DMS53 treated with DMSO at 0.1 percent for 48 hours (cell line): ENCODE data around the gene SLC19A1.

Experiments
- DNase-seq: peaks from one replicate; lab custom pipeline; 2025; ENCODE audit not compliant: unreplicated experiment; lab: John Stamatoyannopoulos, UW

The SLC19A1 gene

DNA sequence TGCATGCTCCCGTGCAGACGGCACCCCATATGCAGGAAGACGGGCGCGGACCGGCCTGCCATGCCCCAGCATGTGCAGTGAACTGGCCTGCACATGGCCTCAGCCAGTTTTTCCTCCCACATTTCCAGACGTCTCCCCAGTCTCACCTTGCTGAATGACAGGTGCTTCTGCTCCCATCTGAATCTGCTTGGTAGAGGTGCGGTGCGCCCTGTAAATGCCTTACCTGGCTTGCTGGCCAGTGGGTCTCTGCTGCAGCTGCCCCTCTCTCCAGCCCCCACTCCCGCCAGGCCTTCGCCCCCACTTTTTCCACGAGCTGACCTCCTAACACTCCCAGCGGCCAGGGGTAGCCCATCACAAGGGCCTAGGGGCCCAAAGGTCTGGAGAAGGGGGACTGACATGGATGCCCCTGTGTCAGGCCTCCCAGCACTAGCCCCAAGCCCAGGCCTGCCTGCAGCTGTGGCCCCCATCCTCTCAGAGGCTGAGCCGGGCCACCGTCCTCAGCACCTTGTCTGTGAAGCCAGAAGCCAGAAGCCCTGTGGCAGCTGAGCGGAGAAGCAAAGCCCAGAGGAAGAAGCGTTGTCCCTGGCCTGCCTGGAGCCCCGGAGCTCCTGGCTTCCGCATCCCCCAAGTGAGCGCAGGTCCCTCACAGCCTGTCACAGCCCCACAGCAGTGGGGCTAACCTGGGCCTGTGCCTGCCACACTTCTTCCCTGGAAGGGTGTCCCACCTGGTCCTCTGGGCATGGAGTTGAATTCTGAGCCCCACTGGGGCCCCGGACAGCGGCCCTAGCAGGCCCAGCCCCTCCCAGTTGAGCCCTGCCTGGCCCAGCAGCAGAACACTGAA, 3.7 kb upstream of the SLC19A1 start:
- DNase-seq = no peak

DNA sequence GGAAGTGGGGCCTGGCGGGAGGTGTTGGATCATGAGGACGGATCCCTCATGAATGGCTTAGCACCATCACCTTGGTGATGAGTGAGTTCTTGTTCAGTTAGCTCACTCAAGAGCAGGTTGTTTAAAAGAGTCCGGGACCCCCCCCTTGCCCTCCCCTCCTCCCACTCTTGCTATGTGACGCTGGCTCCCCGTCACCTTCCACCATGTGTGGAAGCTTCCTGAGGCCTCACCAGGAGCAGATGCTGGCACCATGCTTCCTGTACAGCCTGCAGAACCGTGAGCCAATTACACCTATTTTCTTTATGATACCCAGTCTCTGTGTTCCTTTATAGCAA, 3.0 kb upstream of the SLC19A1 start:
- no peak for DNase-seq

DNA sequence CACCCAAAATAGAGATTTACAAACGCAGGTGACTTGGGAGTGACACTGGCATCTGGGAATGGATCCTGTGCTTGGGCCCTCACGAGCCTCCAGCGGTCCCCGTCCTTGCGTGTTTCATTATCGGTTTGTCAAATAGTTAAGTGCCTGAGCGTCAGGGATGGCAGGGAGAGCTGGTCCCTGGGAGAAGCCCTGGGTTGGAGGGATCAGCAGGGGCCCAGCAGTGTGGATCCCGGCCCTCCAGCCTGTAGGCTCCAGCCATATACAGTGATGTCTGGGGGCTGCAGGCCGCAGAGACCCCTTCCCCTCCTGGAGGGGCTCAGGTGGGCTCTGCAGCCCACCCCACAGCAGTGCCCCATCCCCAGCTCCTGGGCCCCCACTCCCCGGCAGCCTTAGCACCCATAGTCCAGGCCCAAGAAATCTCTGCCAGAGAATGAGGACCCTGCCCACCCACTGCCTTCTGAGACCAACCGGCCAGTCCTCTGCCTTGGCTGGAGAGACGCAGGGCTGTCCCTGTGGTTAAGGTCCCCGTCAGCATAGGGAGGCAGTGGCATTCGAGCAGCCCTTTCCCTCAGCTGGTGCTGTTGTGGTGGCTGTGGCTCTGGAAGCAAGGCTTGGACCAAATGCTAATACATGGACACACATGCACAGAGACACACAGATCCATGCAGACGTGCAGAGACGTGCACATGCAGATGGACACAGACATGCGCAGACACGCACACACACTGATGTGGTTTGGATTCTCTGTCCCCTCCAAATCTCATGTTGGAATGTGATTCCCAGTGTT, 2.4 kb upstream of the SLC19A1 start:
- no peak for DNase-seq

DNA sequence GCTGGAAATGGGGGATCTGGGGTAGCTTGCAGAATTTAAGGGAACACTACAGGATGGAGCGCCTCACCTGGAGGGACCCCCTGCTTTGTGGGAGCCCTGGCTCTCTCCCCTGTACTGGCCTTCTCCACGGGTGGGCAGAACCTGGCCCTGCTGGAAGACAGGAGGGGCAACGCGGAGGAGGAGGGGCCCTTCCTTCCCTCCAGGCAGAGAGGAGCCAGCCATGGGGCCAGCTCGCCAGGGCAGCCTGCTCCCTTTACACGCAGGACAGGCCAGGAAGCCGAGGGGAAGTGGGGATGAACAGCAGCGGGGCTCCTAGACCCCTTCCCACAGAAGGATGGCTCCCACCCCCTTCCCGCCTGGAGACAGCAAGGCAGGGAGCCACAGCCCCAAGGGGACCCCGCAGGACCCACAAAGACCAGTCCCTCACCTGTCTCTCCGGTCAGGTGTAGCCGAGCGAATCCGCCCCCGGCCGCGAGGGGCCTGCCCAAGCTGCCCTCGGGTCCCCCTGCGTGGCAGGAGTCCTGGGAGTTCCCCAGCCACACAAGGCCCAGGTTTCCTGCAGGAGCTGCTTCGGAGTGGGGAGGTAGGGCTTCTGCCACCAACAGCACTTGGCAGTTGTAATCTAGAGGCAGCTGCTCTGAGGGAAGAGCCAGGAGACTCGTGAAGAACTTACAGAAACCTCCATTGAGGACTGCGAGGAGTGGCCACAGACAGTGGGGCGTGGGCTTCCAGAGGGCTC, 1.6 kb upstream of the SLC19A1 start:
- no peak for DNase-seq

- DNase-seq = no peak
Observed at GRCh38 chr21:45543371-45543709, 1.1 kb upstream of the SLC19A1 start.

GRCh38 chr21:45542667-45543370, 579 bp upstream of the SLC19A1 start:
- no peak for DNase-seq

DNA sequence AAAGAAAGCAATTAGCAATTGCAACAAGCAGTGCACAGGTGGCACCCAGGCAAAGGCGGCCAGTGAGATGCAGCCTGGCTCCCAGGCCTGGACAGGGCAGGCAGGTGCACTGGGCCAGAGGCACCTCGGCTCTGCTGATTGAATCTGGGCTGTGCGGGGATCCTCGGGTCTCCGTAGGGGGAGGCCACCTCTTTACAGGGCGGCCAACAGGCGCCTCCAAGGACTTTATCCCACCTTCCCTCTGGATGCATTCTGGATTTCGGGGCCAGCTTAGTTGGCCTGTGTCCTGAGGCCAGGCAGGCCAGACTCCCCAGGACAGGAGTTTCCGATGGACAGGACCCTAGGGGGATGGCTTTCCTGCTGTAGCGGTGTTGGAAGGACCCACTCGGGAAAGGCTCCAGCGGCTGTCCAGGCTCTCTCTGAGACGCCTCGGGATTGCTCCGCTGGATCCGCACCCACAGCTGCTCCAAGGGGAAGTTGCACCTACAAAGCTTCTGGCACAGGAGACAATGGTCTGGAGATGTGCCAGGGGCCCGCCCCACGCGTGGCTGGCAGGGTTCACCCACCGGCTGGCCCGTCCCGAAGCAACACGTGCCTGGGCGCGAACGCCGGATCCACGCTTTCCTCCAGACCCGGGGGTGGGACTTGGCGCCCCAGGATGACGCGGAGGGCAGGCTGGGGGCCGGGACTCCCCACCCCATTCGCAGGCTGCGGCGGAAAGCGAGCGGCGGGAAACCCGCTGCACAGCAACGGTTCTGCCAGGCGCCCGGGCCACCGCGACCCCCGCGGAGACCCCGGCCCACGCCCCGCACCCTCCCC, 810 bp downstream of the SLC19A1 start:
- no peak for DNase-seq

DNA sequence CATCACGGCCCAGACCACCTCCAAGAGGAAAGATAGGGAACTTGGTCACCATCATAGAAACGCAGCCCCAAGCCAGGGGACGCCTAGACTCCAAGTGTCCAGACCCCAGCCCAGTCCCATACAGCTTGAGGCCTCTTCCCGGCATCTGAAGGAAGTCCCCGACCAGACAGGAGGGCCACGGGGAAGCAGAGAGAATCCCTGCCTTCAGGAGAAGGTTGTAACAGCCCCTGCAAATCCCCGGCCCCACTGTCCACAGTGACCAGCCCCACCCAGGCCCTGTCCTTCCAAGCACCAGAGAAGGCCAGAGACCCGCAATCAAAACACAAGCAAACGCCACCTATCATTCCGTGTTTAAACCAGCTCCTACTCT, 1.7 kb downstream of the SLC19A1 start:
- no peak for DNase-seq

GRCh38 chr21:45539796-45540600, 2.2 kb downstream of the SLC19A1 start:
- DNase-seq = no peak

DNA sequence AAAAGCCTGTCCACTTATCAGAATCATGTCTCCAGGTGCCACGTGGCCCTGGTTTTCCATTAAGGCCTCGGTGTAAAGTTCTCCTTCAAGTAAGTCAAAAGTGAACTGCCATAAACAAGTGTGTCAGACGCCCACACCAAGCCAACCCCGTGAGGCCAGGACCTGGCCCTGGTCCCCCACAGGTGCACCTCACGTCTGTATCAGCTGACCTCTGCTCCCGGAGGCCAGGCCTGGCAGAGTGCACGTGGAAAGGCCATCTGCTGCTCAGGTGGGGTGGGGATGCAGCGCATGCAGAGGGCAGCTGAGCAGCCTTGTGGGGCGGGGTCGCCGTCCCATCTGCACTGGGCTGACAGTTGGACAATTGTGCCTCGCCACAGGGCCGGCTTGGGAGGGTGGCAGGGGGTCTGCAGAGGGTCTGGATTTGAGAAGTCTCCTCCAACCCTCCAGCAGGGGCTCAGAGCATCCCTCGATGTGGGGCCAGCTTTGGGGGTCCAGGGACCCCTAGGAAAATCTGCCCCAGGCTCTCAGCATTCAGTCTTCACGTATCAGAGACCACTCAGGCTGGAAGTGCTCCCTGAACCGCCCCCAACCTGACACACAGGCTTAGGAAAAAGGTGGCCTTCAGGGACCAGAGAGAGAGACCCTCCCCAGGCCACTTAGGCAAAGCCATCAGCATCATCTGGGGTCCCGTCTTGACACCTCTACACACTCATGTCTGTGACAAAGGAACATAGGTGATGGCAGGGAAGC, 3.0 kb downstream of the SLC19A1 start:
- DNase-seq = no peak

GRCh38 chr21:45538381-45539045, 3.7 kb downstream of the SLC19A1 start:
- no peak for DNase-seq

DNA sequence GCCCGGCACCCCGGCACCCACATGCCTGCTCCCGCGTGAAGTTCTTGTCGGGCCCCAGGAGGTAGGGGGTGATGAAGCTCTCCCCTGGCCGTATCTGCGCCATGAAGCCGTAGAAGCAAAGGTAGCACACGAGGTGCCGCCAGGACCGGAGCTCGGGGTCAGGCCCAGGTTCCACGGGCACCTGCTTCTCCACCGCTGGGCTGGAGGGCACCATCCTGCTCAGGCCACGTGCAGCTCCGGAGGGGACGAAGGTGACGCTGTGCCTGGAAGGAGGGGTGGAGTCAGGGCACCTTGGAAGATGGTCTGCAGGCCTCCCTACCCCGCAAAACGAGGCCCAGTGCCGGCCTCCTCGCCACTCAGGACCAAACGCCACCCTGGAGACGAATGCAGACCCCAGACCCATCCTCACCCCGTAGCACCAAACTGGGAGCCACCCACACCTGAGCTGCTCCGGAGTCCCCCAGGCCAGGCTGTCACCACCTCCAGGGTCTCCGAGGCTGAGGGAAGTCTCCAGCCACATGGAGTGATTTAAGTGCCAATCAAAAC, 4.4 kb downstream of the SLC19A1 start:
- DNase-seq = no peak

- DNase-seq = no peak
Observed at GRCh38 chr21:45537111-45537745, 5.0 kb downstream of the SLC19A1 start.

DNA sequence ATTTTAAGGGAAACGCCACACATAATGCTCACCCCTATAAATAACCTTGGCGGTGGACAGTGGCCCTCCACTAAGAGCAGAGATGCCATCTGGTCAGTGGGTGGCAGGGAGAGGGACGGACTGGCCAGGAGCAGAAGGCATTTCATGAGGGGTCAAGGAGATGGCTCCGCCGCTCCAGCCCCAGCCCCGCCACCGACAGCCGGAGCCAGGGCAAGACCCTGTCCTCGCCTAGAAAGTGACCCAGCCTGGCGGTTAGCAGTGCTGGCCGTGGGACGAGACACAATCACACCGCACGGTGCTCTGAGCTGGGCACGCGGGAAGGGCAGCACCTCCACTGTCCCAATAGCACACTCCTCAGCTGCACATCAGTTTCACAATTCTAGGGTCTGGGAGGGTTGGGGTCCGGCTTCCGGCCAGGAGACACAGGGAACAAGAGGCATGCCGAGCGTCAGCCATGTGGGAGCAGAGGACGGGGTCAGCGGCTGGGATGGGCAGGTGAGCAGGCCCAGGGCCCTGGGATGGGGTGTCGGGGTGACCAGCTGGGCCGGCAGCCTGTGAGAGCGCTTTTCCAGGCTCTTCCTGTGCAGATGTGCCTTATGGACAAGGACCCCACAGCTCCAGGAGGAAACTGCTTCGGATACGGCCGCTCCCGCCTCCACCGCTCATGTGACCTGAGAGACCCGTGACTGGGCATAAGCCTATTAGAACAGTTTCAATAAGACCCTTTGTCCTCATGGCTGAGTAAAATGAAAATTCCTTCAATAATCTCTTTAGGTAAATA, 5.7 kb downstream of the SLC19A1 start:
- DNase-seq = no peak

DNA sequence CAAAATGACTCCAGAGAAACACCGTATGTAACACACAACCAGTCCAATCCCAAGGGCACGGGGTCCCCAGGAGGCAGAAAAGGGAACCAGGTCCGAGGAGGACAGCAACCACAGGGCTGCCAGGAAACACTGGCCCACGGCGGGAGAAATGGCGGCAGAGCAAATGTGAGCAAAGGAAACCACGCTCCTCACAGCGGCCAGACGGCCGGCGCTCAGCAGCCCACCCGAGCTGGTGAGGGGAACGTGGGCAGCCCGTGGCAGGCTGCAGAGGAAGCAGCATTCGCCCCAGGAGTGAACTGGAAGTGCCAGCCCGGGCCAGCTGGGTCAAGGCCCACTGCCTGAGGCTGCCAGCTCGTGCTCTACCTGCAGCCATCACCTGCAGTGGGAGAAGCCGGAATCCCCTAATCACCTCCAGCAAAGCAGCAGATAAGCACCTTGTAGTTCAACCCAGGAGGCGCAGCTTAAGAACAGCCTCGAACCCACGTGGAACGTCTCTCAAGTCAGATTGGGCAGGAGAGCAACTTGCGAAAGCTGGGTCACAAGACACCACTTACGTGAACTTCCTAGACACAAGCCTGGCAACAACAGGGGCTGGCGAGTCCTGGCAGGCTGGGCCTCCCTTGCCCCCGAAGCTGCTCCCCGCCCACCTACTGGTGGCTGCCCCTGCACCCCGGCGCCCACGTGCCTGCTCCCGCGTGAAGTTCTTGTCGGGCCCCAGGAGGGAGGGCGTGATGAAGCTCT, 6.7 kb downstream of the SLC19A1 start:
- no peak for DNase-seq

GRCh38 chr21:45534636-45535331, 7.5 kb downstream of the SLC19A1 start:
- no peak for DNase-seq
